Measurements from ENCODE around the gene ATP6AP1.

Gene ATP6AP1, protein sequence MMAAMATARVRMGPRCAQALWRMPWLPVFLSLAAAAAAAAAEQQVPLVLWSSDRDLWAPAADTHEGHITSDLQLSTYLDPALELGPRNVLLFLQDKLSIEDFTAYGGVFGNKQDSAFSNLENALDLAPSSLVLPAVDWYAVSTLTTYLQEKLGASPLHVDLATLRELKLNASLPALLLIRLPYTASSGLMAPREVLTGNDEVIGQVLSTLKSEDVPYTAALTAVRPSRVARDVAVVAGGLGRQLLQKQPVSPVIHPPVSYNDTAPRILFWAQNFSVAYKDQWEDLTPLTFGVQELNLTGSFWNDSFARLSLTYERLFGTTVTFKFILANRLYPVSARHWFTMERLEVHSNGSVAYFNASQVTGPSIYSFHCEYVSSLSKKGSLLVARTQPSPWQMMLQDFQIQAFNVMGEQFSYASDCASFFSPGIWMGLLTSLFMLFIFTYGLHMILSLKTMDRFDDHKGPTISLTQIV

DNA sequence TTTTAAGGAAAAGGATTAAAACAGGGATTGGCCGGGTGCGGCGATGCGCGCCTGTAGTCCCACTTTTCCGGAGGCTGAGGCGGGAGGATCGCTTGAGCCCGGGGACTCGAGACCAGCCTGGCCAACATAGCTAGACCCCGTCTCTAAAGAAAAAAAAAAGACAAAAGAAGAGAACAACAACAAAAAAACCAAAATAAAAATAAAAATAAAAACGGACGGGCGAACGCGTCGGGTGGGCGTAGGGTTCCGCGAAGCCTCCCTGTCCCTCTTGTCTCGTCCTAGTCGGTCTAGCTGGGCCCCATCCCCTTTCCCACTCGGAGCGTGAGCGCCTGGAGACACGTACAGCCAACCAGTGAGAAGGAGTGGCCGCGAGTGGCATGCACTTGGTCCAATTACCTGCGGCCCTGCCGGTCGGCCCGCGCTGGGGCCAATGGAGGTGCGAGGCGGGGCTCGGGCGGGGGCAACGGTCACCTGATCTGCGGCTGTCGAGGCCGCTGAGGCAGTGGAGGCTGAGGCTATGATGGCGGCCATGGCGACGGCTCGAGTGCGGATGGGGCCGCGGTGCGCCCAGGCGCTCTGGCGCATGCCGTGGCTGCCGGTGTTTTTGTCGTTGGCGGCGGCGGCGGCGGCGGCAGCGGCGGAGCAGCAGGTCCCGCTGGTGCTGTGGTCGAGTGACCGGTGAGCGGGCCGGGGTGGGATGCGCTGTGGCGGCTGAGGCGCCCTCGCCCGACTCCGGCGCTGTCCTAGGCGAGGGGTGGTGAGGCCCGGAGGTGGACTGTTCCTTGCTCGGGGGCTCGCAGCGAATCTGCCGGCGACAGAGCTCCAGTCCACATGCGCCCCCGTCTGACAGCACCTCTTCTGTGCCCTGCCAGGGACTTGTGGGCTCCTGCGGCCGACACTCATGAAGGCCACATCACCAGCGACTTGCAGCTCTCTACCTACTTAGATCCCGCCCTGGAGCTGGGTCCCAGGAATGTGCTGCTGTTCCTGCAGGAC, at the start of gene ATP6AP1:
ATP6AP1 (plus strand) TSS at position 502 of the 996 bp plus-strand sequence; CDS start at position 518, 16 bp downstream.
- peak within 1 kb of the TSS; percentile 53 for H3K4me3 ChIP-seq (ENCODE audit: low read length)
- TF ChIP-seq, protein P1, sequence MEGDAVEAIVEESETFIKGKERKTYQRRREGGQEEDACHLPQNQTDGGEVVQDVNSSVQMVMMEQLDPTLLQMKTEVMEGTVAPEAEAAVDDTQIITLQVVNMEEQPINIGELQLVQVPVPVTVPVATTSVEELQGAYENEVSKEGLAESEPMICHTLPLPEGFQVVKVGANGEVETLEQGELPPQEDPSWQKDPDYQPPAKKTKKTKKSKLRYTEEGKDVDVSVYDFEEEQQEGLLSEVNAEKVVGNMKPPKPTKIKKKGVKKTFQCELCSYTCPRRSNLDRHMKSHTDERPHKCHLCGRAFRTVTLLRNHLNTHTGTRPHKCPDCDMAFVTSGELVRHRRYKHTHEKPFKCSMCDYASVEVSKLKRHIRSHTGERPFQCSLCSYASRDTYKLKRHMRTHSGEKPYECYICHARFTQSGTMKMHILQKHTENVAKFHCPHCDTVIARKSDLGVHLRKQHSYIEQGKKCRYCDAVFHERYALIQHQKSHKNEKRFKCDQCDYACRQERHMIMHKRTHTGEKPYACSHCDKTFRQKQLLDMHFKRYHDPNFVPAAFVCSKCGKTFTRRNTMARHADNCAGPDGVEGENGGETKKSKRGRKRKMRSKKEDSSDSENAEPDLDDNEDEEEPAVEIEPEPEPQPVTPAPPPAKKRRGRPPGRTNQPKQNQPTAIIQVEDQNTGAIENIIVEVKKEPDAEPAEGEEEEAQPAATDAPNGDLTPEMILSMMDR (IDR thresholded peaks at IDR 0.05; ENCODE audit: insufficient read depth, low read depth, low read length, missing control alignments): no peak
- DNase-seq (ENCODE audit: low read depth): peak; percentile 94

DNA sequence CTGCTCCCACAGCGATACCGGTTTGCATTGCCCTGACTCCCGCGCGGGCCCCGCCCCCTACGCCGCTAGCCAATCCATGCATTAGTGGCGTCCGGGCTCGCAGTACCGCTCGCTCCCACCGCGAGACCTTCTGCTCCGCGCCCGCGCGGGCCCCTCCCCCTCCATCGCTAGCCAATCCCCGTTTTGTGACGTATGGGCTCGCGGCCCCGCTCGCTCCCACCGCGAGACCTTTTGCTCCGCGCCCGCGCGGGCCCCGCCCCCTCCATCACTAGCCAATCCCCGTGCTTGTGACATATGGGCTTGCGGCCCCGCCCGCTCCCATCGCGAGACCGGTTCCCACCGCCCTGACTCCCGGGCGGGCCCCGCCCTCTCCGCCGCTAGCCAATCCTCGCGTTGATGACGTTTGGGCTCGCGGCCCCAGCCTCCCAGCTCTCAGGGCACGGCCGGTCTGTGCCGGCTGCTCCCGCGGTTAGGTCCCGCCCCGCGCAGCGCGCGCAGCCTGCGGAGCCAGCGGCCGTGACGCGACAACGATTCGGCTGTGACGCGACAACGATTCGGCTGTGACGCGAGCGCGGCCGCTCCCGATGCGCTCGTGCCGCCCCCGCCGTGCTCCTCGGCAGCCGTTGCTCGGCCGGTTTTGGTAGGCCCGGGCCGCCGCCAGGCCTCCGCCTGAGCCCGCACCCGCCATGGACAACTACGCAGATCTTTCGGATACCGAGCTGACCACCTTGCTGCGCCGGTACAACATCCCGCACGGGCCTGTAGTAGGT, 49.5 kb upstream of the ATP6AP1 start, which contains the start of gene EMD:
EMD (plus strand) TSS at position 497 of the 770 bp plus-strand sequence; CDS start at position 687, 190 bp downstream.
- TF ChIP-seq, protein P1 (IDR thresholded peaks at IDR 0.05; ENCODE audit: insufficient read depth, low read depth, low read length, missing control alignments): no peak
- peak within 1 kb of the TSS; percentile 66 for H3K4me3 ChIP-seq (ENCODE audit: low read length)
- peak; percentile 97 for DNase-seq (ENCODE audit: low read depth)

DNA sequence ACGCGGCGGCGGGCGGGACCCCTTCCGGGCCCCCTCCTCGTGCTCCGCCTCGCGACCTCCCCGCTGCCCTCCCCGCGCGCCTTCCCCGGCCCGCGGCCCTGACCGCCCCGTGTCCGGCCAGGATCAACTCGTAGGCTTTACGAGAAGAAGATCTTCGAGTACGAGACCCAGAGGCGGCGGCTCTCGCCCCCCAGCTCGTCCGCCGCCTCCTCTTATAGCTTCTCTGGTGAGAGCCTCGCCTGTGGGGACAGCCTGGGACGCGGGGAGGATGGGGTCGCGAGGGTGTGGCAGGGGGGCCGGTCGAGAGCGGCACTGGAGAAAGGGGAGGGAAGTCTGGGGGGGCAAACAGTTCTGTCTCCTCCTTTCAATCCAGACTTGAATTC, 48.9 kb upstream of the ATP6AP1 start:
- peak overlapping the region; percentile 66 for H3K4me3 ChIP-seq (ENCODE audit: low read length)
- TF ChIP-seq, protein P1 (IDR thresholded peaks at IDR 0.05; ENCODE audit: insufficient read depth, low read depth, low read length, missing control alignments): no peak
- no peak for DNase-seq (ENCODE audit: low read depth)

DNA sequence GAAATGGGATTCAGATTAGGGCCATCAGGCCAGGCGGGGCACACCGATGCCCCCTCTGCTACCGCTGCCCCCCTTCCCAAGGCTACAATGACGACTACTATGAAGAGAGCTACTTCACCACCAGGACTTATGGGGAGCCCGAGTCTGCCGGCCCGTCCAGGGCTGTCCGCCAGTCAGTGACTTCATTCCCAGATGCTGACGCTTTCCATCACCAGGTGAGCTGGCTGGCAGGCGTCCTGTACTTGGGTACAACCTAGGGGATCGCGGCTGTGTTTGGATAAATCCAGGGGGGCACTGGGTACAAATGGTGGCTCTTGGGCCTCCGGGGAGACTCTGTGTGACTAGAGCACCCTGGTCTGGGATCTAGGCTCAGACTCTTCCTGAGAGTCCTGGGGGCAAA, 48.3 kb upstream of the ATP6AP1 start:
- H3K4me3 ChIP-seq (ENCODE audit: low read length): peak overlapping the region; percentile 66
- TF ChIP-seq, protein P1 (IDR thresholded peaks at IDR 0.05; ENCODE audit: insufficient read depth, low read depth, low read length, missing control alignments): no peak
- peak; percentile 25 for DNase-seq (ENCODE audit: low read depth)

DNA sequence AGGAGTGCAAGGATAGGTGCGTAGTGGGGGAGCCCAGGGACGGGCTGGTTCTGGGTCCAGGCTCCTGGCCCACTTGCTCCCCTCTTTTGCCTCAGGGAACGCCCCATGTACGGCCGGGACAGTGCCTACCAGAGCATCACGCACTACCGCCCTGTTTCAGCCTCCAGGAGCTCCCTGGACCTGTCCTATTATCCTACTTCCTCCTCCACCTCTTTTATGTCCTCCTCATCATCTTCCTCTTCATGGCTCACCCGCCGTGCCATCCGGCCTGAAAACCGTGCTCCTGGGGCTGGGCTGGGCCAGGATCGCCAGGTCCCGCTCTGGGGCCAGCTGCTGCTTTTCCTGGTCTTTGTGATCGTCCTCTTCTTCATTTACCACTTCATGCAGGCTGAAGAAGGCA, 47.7 kb upstream of the ATP6AP1 start:
- TF ChIP-seq, protein P1 (IDR thresholded peaks at IDR 0.05; ENCODE audit: insufficient read depth, low read depth, low read length, missing control alignments): no peak
- peak overlapping the region; percentile 66 for H3K4me3 ChIP-seq (ENCODE audit: low read length)
- DNase-seq (ENCODE audit: low read depth): no peak

DNA sequence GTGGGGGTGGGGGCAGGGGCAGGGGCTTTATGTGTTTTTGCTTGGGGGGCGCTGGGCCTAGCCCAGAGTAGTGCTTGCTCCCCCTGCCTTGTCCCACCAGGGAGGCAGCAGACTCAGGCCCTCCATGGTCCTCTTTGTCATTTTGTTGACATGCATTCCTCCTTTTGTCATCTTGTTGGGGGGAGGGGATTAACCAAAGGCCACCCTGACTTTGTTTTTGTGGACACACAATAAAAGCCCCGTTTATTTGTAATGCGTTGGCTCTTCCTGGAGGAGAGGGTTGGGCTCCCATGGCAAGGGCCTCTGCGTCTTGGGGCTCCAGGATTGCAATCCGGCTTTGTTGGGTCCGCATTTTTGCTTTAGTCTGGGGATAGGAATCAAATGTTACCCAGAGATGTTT, 47.2 kb upstream of the ATP6AP1 start:
- no peak for DNase-seq (ENCODE audit: low read depth)
- TF ChIP-seq, protein P1 (IDR thresholded peaks at IDR 0.05; ENCODE audit: insufficient read depth, low read depth, low read length, missing control alignments): no peak
- no peak overlapping the region for H3K4me3 ChIP-seq (ENCODE audit: low read length)

Data from epithelial cell of esophagus (primary cell).